Measurements from ENCODE around the gene SGIP1.
A peak's percentile ranks its signal among the peaks of the same experiment; 100 is the strongest.
"Not testable (repeated sequence)": the region's sequence is repeated elsewhere in the genome, so short reads cannot be mapped to it uniquely, and the experiment has no call there.

SGIP1 gene

GRCh38 chr1:66734531-66734930 is 200.6 kb downstream of the SGIP1 start:
- DNase-seq = not testable (repeated sequence)

- DNase-seq = no peak
These were observed 203.9 kb downstream of the SGIP1 start for GRCh38 chr1:66737836-66738235.

- DNase-seq = no peak
These were observed 205.6 kb downstream of the SGIP1 start for GRCh38 chr1:66739401-66740157.

- DNase-seq = no peak
These were observed 211.5 kb downstream of the SGIP1 start for GRCh38 chr1:66745451-66745850.

GRCh38 chr1:66747501-66747900 is 213.5 kb downstream of the SGIP1 start:
- no peak for DNase-seq

GRCh38 chr1:66750577-66750976 is 216.6 kb downstream of the SGIP1 start:
- no peak for DNase-seq

GRCh38 chr1:66751160-66751559 is 217.2 kb downstream of the SGIP1 start:
- DNase-seq = no peak

GRCh38 chr1:66752000-66752592 is 218.1 kb downstream of the SGIP1 start, which contains the start of gene DYNLT5:
DYNLT5 (plus strand) TSS chr1:66752459; CDS start chr1:66754659, 2,200 bp downstream.
- DNase-seq = no peak

- DNase-seq = no peak
These were observed 218.9 kb downstream of the SGIP1 start for GRCh38 chr1:66752671-66753371.

- DNase-seq = no peak
These were observed 223.8 kb downstream of the SGIP1 start for GRCh38 chr1:66757722-66758240.

GRCh38 chr1:66758241-66758755 is 224.3 kb downstream of the SGIP1 start:
- no peak for DNase-seq

GRCh38 chr1:66760506-66760905 is 226.6 kb downstream of the SGIP1 start:
- DNase-seq = no peak

- DNase-seq = no peak
These were observed 227.3 kb downstream of the SGIP1 start for GRCh38 chr1:66761221-66761620.

GRCh38 chr1:66764994-66765578 is 231.1 kb downstream of the SGIP1 start:
- peak; percentile 38 for DNase-seq

- DNase-seq = no peak
These were observed 233.7 kb downstream of the SGIP1 start for GRCh38 chr1:66767626-66768025.

- no peak for DNase-seq
These were observed 235.0 kb downstream of the SGIP1 start for GRCh38 chr1:66768965-66769364.

GRCh38 chr1:66769512-66770229 is 235.7 kb downstream of the SGIP1 start:
- no peak for DNase-seq

GRCh38 chr1:66770240-66770639 is 236.3 kb downstream of the SGIP1 start:
- DNase-seq = no peak

- no peak for DNase-seq
These were observed 236.7 kb downstream of the SGIP1 start for GRCh38 chr1:66770694-66771093.

GRCh38 chr1:66773227-66773626 is 239.3 kb downstream of the SGIP1 start:
- DNase-seq = no peak

GRCh38 chr1:66774438-66774837 is 240.5 kb downstream of the SGIP1 start:
- no peak for DNase-seq

- no peak for DNase-seq
These were observed 241.7 kb downstream of the SGIP1 start for GRCh38 chr1:66775646-66776045.
